Right lobe of liver (tissue), 4 donors: ENCODE data around the gene HSPG2.

Source experiments
- POLR2A ChIP-seq: fragments of 450-650 bp; IDR thresholded peaks from one replicate; pipeline ENCODE4 v1.6.1; 2017; ENCODE audit warnings: antibody characterized with exemption, mild to moderate bottlenecking
- TF ChIP-seq, protein P1 (sequence below), 4 donors: fragments of 200-600 bp in 3 of 4; fragments of 450-650 bp in 1 of 4; IDR thresholded peaks; one replicate each; pipeline versions ENCODE4 v1.5.1 to v1.8.0; 2016 to 2022; ENCODE audit warnings: antibody characterized with exemption in 4 of 4, mild to moderate bottlenecking in 2 of 4
- donor health status: DM: no; HTN: no; CAD: no.
- donor health status: DM: no; HTN: no; CAD: no.
- donor health status: DM: no; HTN: yes; CAD: no.

DNA sequence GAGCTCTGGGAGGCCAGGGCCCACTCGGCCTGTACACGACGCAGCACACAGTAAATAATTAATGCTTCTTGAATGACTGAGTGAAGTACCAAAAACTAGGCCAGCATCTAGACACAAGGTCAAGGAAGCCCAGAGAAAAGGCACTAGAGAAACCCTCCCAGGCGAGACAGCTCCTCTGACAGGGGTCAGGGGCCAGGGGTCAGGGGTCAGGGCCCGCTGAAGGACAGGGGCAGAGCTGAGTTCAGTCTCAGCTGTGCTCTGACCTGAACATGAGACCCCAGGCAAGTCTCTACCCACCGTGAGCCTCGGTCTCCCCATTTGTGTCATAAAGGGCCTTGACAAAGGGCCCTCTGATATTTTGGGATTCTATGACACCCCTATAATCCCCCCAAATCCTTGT, 68.6 kb downstream of the HSPG2 start:
- TF ChIP-seq POLR2A = no peak
- TF ChIP-seq, protein P1, sequence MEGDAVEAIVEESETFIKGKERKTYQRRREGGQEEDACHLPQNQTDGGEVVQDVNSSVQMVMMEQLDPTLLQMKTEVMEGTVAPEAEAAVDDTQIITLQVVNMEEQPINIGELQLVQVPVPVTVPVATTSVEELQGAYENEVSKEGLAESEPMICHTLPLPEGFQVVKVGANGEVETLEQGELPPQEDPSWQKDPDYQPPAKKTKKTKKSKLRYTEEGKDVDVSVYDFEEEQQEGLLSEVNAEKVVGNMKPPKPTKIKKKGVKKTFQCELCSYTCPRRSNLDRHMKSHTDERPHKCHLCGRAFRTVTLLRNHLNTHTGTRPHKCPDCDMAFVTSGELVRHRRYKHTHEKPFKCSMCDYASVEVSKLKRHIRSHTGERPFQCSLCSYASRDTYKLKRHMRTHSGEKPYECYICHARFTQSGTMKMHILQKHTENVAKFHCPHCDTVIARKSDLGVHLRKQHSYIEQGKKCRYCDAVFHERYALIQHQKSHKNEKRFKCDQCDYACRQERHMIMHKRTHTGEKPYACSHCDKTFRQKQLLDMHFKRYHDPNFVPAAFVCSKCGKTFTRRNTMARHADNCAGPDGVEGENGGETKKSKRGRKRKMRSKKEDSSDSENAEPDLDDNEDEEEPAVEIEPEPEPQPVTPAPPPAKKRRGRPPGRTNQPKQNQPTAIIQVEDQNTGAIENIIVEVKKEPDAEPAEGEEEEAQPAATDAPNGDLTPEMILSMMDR (IDR thresholded peaks at IDR 0.05) = no peak
